HG02623 (cell line): ENCODE measurements around the gene PMPCA.

ENCODE experiments used
- ATAC-seq: cut with Tn5 transposase; IDR thresholded peaks from one replicate; pipeline ENCODE4 v1.9.1; 2021; ENCODE audit warnings: moderate library complexity; ENCODE audit not compliant: unreplicated experiment

The PMPCA gene

GRCh38 chr9:136451221-136451877 lies 40.9 kb downstream of the PMPCA start:
- no peak for ATAC-seq

- no peak for ATAC-seq
Observed at GRCh38 chr9:136453326-136453725, 42.9 kb downstream of the PMPCA start.

GRCh38 chr9:136454026-136454796 lies 43.8 kb downstream of the PMPCA start:
- ATAC-seq = no peak

GRCh38 chr9:136455043-136456002 lies 44.9 kb downstream of the PMPCA start:
- ATAC-seq = no peak

- ATAC-seq = no peak
Observed at GRCh38 chr9:136456258-136456657, 45.8 kb downstream of the PMPCA start.

- ATAC-seq = no peak
Observed at GRCh38 chr9:136457326-136457725, 46.9 kb downstream of the PMPCA start.

- ATAC-seq = no peak
Observed at GRCh38 chr9:136459425-136459824, 49.0 kb downstream of the PMPCA start.

- no peak for ATAC-seq
Observed at GRCh38 chr9:136460772-136461325, 50.4 kb downstream of the PMPCA start.

- ATAC-seq = no peak
Observed at GRCh38 chr9:136462664-136463063, 52.2 kb downstream of the PMPCA start.

- no peak for ATAC-seq
Observed at GRCh38 chr9:136463578-136463977, 53.1 kb downstream of the PMPCA start.

- no peak for ATAC-seq
Observed at GRCh38 chr9:136464241-136464640, 53.8 kb downstream of the PMPCA start.

GRCh38 chr9:136465500-136466154 lies 55.2 kb downstream of the PMPCA start:
- ATAC-seq = no peak

GRCh38 chr9:136466155-136466541 lies 55.7 kb downstream of the PMPCA start:
- ATAC-seq = no peak

- no peak for ATAC-seq
Observed at GRCh38 chr9:136467766-136468165, 57.3 kb downstream of the PMPCA start.

- no peak for ATAC-seq
Observed at GRCh38 chr9:136470356-136470755, 59.9 kb downstream of the PMPCA start.

GRCh38 chr9:136470792-136471469 lies 60.5 kb downstream of the PMPCA start:
- no peak for ATAC-seq

GRCh38 chr9:136471802-136472487 lies 61.5 kb downstream of the PMPCA start:
- ATAC-seq = no peak

GRCh38 chr9:136472640-136473353 lies 62.3 kb downstream of the PMPCA start:
- ATAC-seq = no peak

GRCh38 chr9:136473354-136473721 lies 62.9 kb downstream of the PMPCA start:
- ATAC-seq = no peak
